CD4-positive, alpha-beta T cell (primary cell): ENCODE data around the gene ETFB. TPM values are rescaled to one million over a fixed set of nuclear protein-coding genes. Genes with fewer than 3 reads are reported as not detected.

Source experiments
- ATAC-seq: fragments of 200-7000 bp; cut with Tn5 transposase; one replicate; pipeline ENCODE4 v1.10.0; 2022; ENCODE audit warnings: mild to moderate bottlenecking; ENCODE audit not compliant: poor library complexity
- CTCF ChIA-PET: fragments of 350-600 bp; sonication (Branson Sonifier 250); formaldehyde crosslinking; loops from one replicate; lab custom pipeline; 2021; ENCODE audit warnings: antibody characterized with exemption, inconsistent platforms; lab: Charles Lee
- POLR2A ChIA-PET: fragments of 350-600 bp; sonication (Branson Sonifier 250); formaldehyde crosslinking; loops from one replicate; lab custom pipeline; 2021; ENCODE audit warnings: antibody characterized with exemption, inconsistent platforms; lab: Charles Lee
- DNase-seq, 14 experiments: peaks; one replicate each; pipeline ENCODE4 v3.0.0-alpha.2; 2013 to 2020; ENCODE audit warnings: mixed read lengths in 2 of 14
- H3K27ac ChIP-seq, 2 donors: one replicate each; pipeline versions ENCODE4 v1.5.1 to v1.7.0; 2013; ENCODE audit warnings: low read length in 2 of 2, low read depth in 1 of 2, mild to moderate bottlenecking in 1 of 2
- H3K27me3 ChIP-seq, 2 experiments: 1 replicate in 1 of 2; 2 replicates in 1 of 2; pipeline versions ENCODE4 v1.6.1 to v1.7.0; 2013; ENCODE audit warnings: low read length in 2 of 2, control low read depth in 1 of 2, mild to moderate bottlenecking in 1 of 2, moderate library complexity in 1 of 2; ENCODE audit not compliant: insufficient read depth in 2 of 2, control insufficient read depth in 1 of 2
- H3K36me3 ChIP-seq: one replicate; pipeline ENCODE4 v1.6.1; 2013; ENCODE audit warnings: low read length, control low read depth; ENCODE audit not compliant: insufficient read depth
- H3K4me1 ChIP-seq: one replicate; pipeline ENCODE4 v1.6.1; 2013; ENCODE audit warnings: low read length, control low read depth; ENCODE audit not compliant: insufficient read depth
- H3K4me3 ChIP-seq: one replicate; pipeline ENCODE4 v1.5.1; 2013; ENCODE audit warnings: mild to moderate bottlenecking, low read length, moderate library complexity
- H3K9me3 ChIP-seq, 2 experiments: 1 replicate in 1 of 2; 2 replicates in 1 of 2; pipeline versions ENCODE4 v1.6.1 to v1.7.0; 2013; ENCODE audit warnings: low read length in 2 of 2, mild to moderate bottlenecking in 2 of 2, control low read depth in 1 of 2, moderate library complexity in 1 of 2; ENCODE audit not compliant: control insufficient read depth in 1 of 2, insufficient read depth in 1 of 2
- H3K27ac Mint-ChIP-seq: one replicate; pipeline ENCODE4 v1.8.0; 2020; ENCODE audit warnings: mixed read lengths
- H3K27me3 Mint-ChIP-seq: one replicate; pipeline ENCODE4 v1.8.0; 2021; ENCODE audit warnings: mixed read lengths
- H3K36me3 Mint-ChIP-seq: one replicate; pipeline ENCODE4 v1.8.0; 2021; ENCODE audit warnings: low read depth, mixed read lengths
- H3K4me1 Mint-ChIP-seq: one replicate; pipeline ENCODE4 v1.8.0; 2021; ENCODE audit warnings: low read depth, mixed read lengths
- H3K4me3 Mint-ChIP-seq: one replicate; pipeline ENCODE4 v1.8.0; 2020; ENCODE audit warnings: mild to moderate bottlenecking, mixed read lengths
- H3K9me3 Mint-ChIP-seq: one replicate; pipeline ENCODE4 v1.8.0; 2020; ENCODE audit warnings: mixed read lengths
- intact Hi-C, 2 experiments: fragments of 100-400 bp; cut with DNase I in 1 of 2; cut with micrococcal nuclease in 1 of 2; formaldehyde crosslinking; loops; one replicate each; pipeline versions ENCODE4 v1.15.1 to v1.9.0; 2023 to 2025; cut with DNase I, micrococcal nuclease
- total RNA-seq, 174 experiments: library from RNA in 2 of 174; stranded (reverse) in 2 of 174; gene quantifications; one replicate each; pipeline ENCODE4 v1.2.3 and lab custom pipeline; 2021 to 2026
- TF ChIP-seq, protein P1 (sequence below): fragments of 200-600 bp; IDR thresholded peaks from one replicate; pipeline ENCODE4 v1.8.0; 2022; ENCODE audit warnings: antibody characterized with exemption, mild to moderate bottlenecking

ETFB gene
- total RNA-seq, 2 experiments from 2014 or later: 29.7 to 30.1 TPM

DNA sequence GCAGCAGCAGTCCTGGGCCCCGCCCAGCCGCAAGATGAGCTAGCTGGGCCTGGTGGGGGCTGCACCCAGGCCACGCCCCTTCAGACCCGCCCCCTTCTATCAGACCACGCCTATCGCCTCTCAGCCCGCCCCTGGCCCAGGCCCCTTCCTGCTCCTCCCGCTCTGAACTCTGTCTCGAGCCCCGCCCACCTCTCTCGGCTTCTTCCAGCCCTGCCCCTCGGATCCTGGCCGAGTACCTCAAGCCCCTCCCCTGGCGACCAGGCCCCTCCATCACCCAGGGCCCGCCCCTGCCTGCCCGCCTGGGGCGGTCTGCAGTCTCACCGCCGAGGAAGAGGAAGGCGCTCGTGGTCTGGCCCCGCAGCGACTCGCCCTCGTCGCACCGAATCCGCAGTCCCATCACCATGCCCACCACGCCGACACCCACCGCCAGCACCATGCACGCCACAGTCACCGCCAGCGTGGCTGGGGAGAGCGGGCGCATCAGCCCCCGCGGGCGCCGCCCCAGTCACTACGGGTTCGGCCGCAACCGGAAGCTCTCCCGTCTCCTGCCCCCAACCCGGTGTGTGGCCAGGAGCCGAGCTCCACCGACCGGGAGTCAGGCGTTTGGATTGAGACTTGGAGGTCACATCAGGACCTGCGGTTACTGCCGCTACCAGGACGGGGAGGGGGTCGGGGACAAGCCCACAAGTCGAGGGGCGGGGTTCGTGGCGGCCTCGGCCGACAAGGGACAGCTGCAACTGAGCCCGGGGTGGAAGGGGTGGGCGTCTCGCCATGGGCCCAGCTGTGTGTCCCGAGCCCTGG, 1.6 kb upstream of the ETFB start:
- intact Hi-C loops: loop anchor here (1.0 to 10.0 kb wide), 3 partner anchors 27 to 227 kb away; no protein-coding TSS in a partner anchor
- ChIA-PET CTCF (no interaction called here), POLR2A (interaction anchor here (0.7 to 2.0 kb wide), 2 partner anchors 26 to 27 kb away, joined by 4 to 9 read pairs; no protein-coding TSS in a partner anchor)
- Histone ChIP-seq H3K9me3 (no peaks in the 10 kb centered on the region), H3K27me3 (no peaks in the 10 kb centered on the region), H3K27ac (peak overlapping the region; percentile 65 to 73), H3K4me1 (peaks cover 80% of the 10 kb centered on the region), H3K4me3 (peak overlapping the region; percentile 90), H3K36me3 (no peaks in the 10 kb centered on the region)
- Mint-ChIP-seq H3K4me3 (peak overlapping the region; percentile 96), H3K4me1 (peaks cover 74% of the 10 kb centered on the region), H3K36me3 (peaks cover 12% of the 10 kb centered on the region), H3K9me3 (no peaks in the 10 kb centered on the region), H3K27me3 (no peaks in the 10 kb centered on the region), H3K27ac (peak overlapping the region; percentile 84)
- ATAC-seq (peak; percentile 78), DNase-seq (peak; percentile 87 to 98 (median 94))
- TF ChIP-seq, protein P1, sequence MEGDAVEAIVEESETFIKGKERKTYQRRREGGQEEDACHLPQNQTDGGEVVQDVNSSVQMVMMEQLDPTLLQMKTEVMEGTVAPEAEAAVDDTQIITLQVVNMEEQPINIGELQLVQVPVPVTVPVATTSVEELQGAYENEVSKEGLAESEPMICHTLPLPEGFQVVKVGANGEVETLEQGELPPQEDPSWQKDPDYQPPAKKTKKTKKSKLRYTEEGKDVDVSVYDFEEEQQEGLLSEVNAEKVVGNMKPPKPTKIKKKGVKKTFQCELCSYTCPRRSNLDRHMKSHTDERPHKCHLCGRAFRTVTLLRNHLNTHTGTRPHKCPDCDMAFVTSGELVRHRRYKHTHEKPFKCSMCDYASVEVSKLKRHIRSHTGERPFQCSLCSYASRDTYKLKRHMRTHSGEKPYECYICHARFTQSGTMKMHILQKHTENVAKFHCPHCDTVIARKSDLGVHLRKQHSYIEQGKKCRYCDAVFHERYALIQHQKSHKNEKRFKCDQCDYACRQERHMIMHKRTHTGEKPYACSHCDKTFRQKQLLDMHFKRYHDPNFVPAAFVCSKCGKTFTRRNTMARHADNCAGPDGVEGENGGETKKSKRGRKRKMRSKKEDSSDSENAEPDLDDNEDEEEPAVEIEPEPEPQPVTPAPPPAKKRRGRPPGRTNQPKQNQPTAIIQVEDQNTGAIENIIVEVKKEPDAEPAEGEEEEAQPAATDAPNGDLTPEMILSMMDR: no peak

DNA sequence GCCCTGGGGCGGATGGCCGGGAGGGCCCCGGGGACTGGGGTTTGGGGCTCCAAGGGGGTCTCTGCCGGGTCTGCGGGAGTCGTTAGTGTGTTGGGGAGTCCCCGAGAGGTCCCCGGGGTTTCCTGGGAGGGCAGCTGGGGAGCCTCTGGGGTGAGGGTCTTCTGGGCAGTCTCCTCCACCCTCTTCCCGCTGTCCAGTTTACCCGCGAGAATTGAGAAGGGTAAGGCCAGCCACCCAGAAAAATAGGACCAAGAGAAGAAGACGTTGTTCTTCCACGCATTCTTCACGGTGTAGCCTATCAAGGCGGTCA, 1.0 kb upstream of the ETFB start:
- Mint-ChIP-seq H3K27me3 (no peaks in the 10 kb centered on the region), H3K9me3 (no peaks in the 10 kb centered on the region), H3K4me1 (peaks cover 74% of the 10 kb centered on the region), H3K27ac (peak overlapping the region; percentile 84), H3K4me3 (peak overlapping the region; percentile 96), H3K36me3 (peaks cover 12% of the 10 kb centered on the region)
- no peaks in the 10 kb centered on the region for H3K36me3 ChIP-seq
- TF ChIP-seq, protein P1: no peak
- intact Hi-C loops: loop anchor here (1.0 to 10.0 kb wide), 3 partner anchors 27 to 228 kb away; no protein-coding TSS in a partner anchor
- no peaks in the 10 kb centered on the region for H3K27me3 ChIP-seq
- POLR2A ChIA-PET: interaction anchor here (0.7 to 2.0 kb wide), 2 partner anchors 27 kb away, joined by 4 to 9 read pairs; no protein-coding TSS in a partner anchor
- H3K4me1 ChIP-seq: peaks cover 80% of the 10 kb centered on the region
- DNase-seq (no peak), ATAC-seq (no peak)
- peak overlapping the region; percentile 65 to 73 for H3K27ac ChIP-seq
- CTCF ChIA-PET: no interaction called here
- H3K4me3 ChIP-seq: peak overlapping the region; percentile 90
- H3K9me3 ChIP-seq: no peaks in the 10 kb centered on the region

DNA sequence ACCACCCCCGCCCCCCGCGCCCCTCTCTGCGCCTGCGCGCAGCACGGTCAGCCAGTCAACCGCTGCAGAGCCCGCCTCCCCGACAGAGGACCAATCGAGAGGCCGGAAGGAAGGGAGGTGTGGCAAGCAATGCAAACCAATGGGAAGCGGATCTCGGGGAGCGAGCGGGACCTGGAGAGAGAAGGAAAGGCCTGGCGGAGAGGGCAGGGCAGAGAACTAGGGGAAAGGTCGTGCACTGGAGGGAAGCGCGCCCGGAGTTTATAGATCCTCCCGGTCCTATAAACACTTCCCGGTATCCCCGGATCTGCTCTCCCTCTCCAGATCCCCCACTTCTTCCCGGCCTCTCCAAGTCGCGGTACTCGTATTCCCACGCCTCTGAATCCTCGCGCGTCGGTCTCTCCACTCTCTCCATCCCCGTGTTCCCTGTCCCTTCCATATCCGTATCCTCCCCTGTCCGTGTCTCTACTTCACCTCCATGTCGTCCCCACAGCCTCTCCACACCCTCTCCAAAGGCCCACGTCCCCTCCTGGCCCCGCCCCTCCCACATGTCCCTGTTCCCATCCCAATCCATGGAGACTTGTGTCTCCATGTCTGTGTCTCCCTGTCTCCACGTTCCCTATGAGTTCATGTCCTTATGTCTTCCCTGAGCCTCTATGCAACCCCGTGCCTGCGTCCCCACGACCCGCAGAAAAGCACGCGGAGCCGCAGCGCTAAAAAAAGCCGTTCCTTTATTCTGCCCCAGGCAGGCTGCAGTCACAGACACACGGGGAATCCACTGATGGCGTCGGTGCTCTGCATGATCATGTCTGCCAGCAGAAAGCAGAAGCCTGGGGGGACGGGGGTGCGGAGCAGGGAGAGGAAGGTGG, 434 bp upstream of the ETFB start:
- Mint-ChIP-seq H3K27me3 (no peaks in the 10 kb centered on the region), H3K27ac (peak overlapping the region; percentile 84), H3K4me3 (peak overlapping the region; percentile 96), H3K9me3 (no peaks in the 10 kb centered on the region), H3K36me3 (peaks cover 12% of the 10 kb centered on the region), H3K4me1 (peaks cover 72% of the 10 kb centered on the region)
- ATAC-seq: peak; percentile 68
- POLR2A ChIA-PET: interaction anchor here (0.7 to 2.0 kb wide), 4 partner anchors 10 to 28 kb away, joined by 4 to 9 read pairs (median 6); no protein-coding TSS in a partner anchor
- CTCF ChIA-PET: no interaction called here
- no peaks in the 10 kb centered on the region for H3K36me3 ChIP-seq
- intact Hi-C loops: loop anchor here (1.0 to 10.0 kb wide), 3 partner anchors 27 to 228 kb away; no protein-coding TSS in a partner anchor
- no peaks in the 10 kb centered on the region for H3K27me3 ChIP-seq
- peaks cover 76% of the 10 kb centered on the region for H3K4me1 ChIP-seq
- peak overlapping the region; percentile 90 for H3K4me3 ChIP-seq
- TF ChIP-seq, protein P1: no peak
- peak overlapping the region; percentile 69 to 73 for H3K27ac ChIP-seq
- DNase-seq: peak; percentile 80 to 97 (median 89)
- no peaks in the 10 kb centered on the region for H3K9me3 ChIP-seq
